Vagina (tissue), 2 donors: Measurements from ENCODE around the gene ENOX1.

Experiments
- CTCF ChIP-seq, 3 experiments: fragments of 450-650 bp in 2 of 3; fragments of 200-600 bp in 1 of 3; sonication (generic) in 1 of 3; IDR thresholded peaks; one replicate each; pipeline ENCODE4 v1.5.1; 2017 to 2019; ENCODE audit warnings: antibody characterized with exemption in 3 of 3, mild to moderate bottlenecking in 2 of 3, moderate library complexity in 2 of 3
- POLR2A ChIP-seq, 2 donors: fragments of 450-650 bp; IDR thresholded peaks; one replicate each; pipeline ENCODE4 v1.6.1; 2017; ENCODE audit warnings: antibody characterized with exemption in 2 of 2, mild to moderate bottlenecking in 2 of 2, moderate library complexity in 2 of 2
- POLR2AphosphoS5 ChIP-seq, 2 donors: sonication (generic); formaldehyde crosslinking; IDR thresholded peaks; one replicate each; pipeline ENCODE4 v1.9.0; 2017; ENCODE audit warnings: antibody characterized with exemption in 2 of 2, mild to moderate bottlenecking in 2 of 2, low read depth in 1 of 2; ENCODE audit not compliant: insufficient read depth in 1 of 2

- TF ChIP-seq CTCF (IDR thresholded peaks at IDR 0.05) (no peak), POLR2A (IDR thresholded peaks at IDR 0.05) (no peak), POLR2AphosphoS5 (IDR thresholded peaks at IDR 0.05; ENCODE audit: insufficient read depth in 1 of 2, low read depth in 1 of 2) (no peak)
Measured at GRCh38 chr13:43238341-43239083, 548.3 kb downstream of the ENOX1 start.
